NCI-H345 treated with DMSO at 0.1 percent for 48 hours (cell line): ENCODE measurements around the gene B3GAT2.
A peak's percentile ranks its signal among the peaks of the same experiment; 100 is the strongest.
"Not testable (repeated sequence)": the region's sequence is repeated elsewhere in the genome, so short reads cannot be mapped to it uniquely, and the experiment has no call there.

Source experiments
- DNase-seq: peaks from one replicate; lab custom pipeline; 2025; ENCODE audit not compliant: unreplicated experiment; lab: John Stamatoyannopoulos, UW

Gene B3GAT2, protein sequence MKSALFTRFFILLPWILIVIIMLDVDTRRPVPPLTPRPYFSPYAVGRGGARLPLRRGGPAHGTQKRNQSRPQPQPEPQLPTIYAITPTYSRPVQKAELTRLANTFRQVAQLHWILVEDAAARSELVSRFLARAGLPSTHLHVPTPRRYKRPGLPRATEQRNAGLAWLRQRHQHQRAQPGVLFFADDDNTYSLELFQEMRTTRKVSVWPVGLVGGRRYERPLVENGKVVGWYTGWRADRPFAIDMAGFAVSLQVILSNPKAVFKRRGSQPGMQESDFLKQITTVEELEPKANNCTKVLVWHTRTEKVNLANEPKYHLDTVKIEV

DNA sequence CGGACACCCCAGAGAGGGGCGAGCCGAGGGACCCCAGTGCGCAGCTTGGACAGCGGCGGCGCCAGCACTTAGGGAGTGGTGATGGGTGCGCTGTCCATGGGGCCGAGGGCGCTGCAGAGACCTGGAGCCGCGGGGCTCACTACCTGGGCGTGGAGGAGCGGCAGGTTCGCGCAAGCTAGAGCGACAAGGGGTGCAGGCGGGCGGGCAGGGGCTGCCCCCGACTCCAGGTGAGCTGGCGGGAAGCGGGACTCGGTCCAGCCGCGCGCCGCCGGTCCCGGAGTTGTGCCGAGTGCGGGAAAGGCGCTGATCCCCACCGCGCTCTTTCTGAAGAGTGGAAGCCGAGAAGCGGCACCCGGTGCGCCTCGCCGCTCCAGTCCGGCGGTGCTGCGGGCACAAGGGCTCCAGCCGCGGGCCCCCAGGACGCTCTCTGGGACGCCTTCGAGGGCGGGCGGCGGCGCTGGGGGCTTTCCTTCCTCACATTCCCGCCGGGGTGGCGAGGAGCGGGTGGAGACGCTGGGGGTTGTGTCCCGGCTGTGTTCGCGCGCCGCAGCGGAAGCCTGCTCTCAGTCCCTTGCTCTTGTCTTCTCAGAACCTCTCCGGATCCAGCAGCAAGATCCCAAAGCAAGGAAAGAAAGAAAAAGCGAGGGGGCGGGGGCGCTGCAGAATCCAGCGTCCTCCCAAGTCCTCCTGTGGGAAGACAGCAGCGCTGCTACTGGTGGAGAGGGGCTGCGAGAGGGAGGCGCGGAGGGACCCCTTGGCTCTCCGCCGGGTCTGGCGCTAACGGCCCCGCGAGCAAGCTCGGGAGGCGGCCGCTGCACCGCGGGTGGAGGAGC is at the start of gene B3GAT2:
TSS of gene B3GAT2 (minus strand) at position 610 of the 833 bp plus-strand sequence. CDS start 631 bp downstream, outside the sequence.
- no peak for DNase-seq

DNA sequence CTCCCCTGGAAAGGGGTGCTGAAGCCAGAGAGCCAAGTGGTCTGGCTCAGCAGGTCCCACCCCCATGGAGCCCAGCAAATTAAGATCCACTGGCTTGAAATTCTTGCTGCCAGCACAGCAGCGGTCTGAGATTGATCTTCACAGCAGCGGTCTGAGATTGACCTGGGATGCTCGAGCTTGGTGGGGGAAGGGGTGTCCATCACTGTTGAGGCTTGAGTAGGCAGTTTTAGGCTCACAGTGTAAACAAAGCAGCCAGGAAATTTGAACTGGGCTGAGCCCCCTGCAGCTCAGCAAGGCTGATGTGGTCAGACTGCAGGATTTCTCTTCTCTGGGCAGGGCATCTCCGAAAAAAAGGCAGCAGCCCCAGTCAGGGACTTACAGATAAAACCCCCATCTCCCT is 41.3 kb upstream of the B3GAT2 start:
- DNase-seq, result no peak

DNA sequence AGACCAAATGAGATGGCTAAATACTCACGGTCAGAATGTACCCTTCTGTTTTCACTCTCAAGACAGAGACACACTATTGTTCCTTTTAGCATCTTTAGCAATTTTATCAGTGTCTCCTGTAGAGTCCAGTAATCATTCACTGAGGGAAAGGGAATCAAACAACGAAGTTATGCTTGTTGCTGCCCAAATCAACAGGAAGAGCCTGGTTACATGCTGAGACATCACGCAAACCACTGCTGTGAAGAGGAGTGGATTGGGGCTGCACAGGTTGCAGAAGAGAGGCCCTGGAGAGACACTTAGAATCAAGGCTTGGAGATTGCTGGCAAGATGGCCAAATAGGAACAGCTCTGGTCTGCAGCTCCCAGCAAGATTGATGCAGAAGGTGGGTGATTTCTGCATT is 40.5 kb upstream of the B3GAT2 start:
- DNase-seq, result no peak

DNA sequence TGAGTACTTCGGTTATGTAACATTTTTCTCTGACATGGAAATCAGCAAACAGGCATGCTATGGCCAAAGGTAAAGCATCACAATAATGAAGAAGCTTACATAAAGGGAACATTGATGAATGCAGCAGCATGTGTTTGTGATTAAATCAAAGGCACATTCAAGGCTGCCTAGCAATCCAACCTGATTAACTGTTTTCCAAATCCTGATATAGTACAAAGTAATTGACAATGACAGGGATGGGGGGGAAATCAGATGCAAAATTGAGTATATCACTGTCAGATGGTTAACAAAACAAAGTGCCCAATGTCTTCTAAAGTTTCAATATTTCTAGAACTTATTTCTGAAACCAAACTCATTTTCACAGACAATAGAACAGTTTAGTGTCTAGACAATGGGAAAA is 39.2 kb upstream of the B3GAT2 start:
- DNase-seq, result no peak

DNA sequence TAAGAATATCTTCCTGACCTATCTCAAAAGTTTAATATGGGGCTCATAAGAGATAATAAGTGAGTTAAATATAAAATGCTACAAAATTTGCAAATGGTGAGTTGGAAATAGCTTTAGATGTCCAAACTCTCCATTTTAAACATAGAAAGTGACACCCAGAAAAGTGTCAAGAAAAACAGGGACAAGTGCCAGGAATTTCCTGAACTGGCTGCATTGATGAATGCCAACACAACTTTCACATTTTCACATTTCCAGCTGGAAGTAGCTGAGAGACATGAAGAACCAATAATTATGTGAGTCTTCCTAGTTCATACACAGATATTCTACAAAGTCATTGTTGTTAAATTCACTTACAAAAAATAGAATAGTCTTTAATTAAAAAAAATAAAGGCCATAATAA is 38.6 kb upstream of the B3GAT2 start:
- DNase-seq, result no peak

GRCh38 chr6:70991253-70991652 is 34.4 kb upstream of the B3GAT2 start:
- DNase-seq, result no peak

- DNase-seq, result no peak
These were observed 28.3 kb upstream of the B3GAT2 start for GRCh38 chr6:70985156-70985555.

GRCh38 chr6:70982747-70983146 is 25.9 kb upstream of the B3GAT2 start:
- no peak for DNase-seq

GRCh38 chr6:70980727-70981126 is 23.9 kb upstream of the B3GAT2 start:
- no peak for DNase-seq

DNA sequence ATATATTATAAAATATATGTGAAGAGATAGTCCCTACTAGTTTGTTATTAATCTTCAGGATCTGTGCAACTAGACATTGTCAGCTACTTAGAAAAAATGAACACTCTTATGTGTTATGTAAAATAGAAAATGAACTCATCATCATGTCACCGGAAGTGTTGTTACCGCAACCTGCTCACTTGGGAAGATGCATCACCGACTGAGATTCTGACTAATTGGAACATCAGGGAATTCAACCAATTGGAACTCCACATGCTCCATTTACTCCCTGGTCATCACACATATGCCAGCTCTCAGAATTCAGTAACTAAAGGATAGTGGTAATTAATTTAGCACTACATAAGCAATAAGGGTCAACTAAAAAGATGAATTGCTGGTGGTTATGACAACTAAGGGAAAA is 16.7 kb upstream of the B3GAT2 start:
- no peak for DNase-seq

DNA sequence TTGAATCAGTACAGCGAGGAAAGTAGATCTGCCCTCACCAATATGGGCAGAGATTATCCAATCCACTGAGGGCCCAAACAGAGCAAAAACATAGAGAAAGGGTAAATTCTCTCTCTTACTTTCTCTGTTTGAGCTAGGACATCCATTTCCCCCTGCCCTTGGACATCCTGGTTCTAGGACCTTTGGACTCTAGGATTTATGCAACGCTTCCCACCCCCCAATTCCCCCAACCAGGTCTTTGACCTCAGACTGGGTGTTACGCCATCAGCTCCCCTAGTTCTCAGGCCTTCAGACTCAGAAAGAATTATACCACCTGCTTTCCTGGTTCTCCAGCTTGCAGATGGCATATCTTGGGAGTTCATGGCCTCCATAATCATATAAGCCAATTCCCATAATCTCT is 10.2 kb upstream of the B3GAT2 start:
- DNase-seq, result no peak

- no peak for DNase-seq
These were observed 391 bp upstream of the B3GAT2 start for GRCh38 chr6:70957284-70957617.

DNA sequence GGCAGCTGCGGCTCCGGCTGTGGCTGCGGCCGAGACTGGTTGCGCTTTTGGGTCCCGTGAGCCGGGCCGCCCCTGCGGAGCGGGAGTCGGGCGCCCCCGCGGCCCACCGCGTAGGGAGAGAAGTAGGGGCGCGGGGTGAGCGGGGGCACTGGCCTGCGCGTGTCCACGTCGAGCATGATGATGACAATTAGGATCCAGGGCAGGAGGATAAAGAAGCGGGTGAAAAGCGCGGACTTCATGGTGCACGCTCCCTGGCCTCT is 739 bp downstream of the B3GAT2 start:
- no peak for DNase-seq

- peak; percentile 84 for DNase-seq
These were observed 1.2 kb downstream of the B3GAT2 start for GRCh38 chr6:70955441-70956190.

DNA sequence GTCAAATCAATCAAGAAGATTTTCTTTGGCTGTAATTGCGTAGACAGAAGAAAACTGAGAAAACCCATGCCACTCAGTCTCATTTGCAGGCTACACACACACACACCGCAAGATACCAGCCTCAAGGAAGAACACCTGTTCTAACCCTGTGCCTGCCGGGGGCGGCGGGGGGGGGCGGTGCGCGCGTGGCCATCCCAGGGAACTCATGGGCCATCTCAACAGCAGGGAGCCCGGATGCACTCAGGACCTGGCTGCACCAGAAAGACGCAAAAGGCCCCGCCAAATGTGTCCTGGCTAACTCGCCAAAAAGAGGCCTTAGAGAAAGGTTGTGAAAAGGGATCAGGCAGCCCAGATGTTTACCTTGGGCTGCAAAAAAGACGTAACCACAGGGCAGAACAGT is 2.1 kb downstream of the B3GAT2 start:
- no peak for DNase-seq

GRCh38 chr6:70954176-70954575 is 2.7 kb downstream of the B3GAT2 start:
- DNase-seq, result no peak

- no peak for DNase-seq
These were observed 4.2 kb downstream of the B3GAT2 start for GRCh38 chr6:70952608-70953165.

- not testable (repeated sequence) for DNase-seq
These were observed 12.5 kb downstream of the B3GAT2 start for GRCh38 chr6:70944321-70944720.

DNA sequence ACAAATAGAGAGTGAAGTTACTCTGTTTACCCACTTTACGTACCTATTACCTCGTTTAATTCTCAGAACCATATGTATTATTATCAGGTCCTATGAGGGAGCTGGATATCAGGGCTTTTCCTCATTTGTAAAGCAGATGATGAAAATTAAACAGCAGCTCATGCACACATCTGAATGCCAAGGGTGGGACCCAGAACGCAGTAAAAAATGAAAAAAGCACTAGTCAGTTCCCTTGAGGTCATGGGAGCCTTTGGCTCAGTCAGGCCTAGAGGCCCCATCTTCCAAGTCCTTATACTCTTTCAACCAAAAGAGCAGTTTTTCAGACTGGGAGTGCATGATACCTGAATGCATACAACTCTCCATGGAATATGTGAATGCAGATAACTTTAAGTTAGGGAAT is 23.0 kb downstream of the B3GAT2 start:
- DNase-seq, result no peak

- DNase-seq, result no peak
These were observed 51.1 kb downstream of the B3GAT2 start for GRCh38 chr6:70905742-70906141.

GRCh38 chr6:70903665-70904452 is 53.0 kb downstream of the B3GAT2 start:
- no peak for DNase-seq
